ENCODE data around the gene MED23.
"Not testable (repeated sequence)": the region's sequence is repeated elsewhere in the genome, so short reads cannot be mapped to it uniquely, and the experiment has no call there.

The MED23 gene

DNA sequence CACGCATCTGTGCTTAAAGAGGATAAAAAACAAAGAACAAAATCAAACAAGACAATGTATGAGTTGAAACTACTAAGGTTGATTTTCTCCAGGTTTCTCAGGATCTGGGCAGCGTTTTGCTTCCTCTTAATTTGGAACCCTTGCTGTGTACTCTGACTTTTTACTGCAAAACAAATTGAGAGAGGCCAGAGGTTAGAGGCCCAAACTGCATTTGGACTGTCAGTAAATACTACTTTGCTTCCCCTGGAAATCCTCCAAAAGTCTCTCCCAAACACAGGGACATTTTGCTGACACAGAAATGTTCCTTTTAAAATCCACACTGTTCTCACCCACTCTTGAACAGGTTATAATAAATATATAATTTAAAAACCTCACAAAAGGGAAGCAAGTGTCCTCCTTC is 53.9 kb downstream of the MED23 start:
- FAIRE-seq, result no peak
- DNase-seq (ENCODE audit: insufficient read length, low spot score), result no peak
- TF ChIP-seq POLR2A (IDR thresholded peaks at IDR 0.05; ENCODE audit: low read depth, low read length), result no peak

- no peak for FAIRE-seq
- no peak for TF ChIP-seq POLR2A (IDR thresholded peaks at IDR 0.05; ENCODE audit: low read depth, low read length)
Observed at GRCh38 chr6:131572686-131573415, 55.2 kb downstream of the MED23 start, which contains the start of gene ARG1. ARG1 (plus strand) TSS chr6:131573226; CDS start chr6:131573283, 57 bp downstream.

GRCh38 chr6:131568726-131569125 is 59.3 kb downstream of the MED23 start:
- TF ChIP-seq POLR2A (IDR thresholded peaks at IDR 0.05; ENCODE audit: low read depth, low read length), result no peak
- DNase-seq (ENCODE audit: insufficient read length, low spot score) (no peak), FAIRE-seq (no peak)

More at GRCh38 chr6:131572686-131573415, 55.2 kb downstream of the MED23 start, which contains the start of gene ARG1:
- no peak for DNase-seq (ENCODE audit: insufficient read length, low spot score)

DNA sequence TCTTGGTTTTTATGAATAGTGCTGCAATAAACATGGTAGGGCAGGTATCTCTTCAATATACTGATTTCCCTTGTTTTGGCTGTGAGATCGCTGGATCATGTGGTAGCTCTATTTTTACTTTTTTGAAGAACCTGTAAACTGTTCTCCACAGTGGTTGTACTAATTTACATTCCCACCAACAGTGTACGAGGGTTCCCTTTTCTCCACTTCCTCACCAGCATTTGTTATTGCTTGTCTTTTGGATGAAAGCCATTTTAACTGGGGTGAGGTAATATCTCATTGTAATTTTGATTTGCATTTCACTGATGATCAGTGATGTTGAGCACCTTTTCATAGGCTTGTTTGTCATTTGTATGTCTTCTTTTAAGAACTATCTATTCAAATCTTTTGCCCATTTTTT is 63.0 kb downstream of the MED23 start:
- DNase-seq (ENCODE audit: insufficient read length, low spot score) (no peak), FAIRE-seq (no peak)
- no peak for TF ChIP-seq POLR2A (IDR thresholded peaks at IDR 0.05; ENCODE audit: low read depth, low read length)

DNA sequence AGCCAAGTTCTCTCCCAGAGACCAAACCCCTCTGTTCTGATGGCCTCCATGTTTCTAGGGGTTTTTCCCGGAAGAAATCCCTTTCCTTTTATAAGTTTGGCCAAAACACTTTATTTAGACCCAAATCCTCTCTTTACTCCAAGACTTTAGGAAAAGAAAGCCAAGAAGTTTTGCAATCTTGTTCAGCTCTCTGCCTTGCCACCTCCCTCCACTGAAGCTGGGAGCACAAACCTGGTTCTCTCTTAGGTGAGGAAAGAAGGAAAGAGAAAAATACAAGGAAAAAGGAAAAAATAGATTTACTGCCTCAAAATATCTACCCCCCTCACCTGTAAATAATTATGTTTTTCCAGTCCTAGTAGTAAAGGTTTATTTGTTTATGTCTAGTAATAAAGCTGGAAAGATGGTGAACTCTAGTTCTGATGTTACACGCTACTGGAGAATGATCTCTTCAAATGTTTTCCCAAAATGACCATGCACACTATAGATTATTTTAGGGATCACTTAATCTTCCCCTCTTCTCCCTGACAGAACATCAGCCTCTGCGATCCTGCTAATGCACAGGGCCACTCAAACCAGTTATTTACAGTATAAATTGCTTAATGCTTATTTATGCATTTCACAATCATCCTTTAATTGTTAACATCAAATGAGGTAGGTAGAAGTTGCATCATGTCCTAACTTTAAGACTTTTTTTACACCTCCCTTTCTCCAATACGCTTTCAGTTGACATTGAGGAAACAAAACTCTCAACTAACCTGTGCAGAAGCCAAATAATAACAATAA is 65.9 kb downstream of the MED23 start:
- no peak for TF ChIP-seq POLR2A (IDR thresholded peaks at IDR 0.05; ENCODE audit: low read depth, low read length)
- FAIRE-seq, result no peak
- no peak for DNase-seq (ENCODE audit: insufficient read length, low spot score)

GRCh38 chr6:131558922-131559321 is 69.1 kb downstream of the MED23 start:
- DNase-seq (ENCODE audit: insufficient read length, low spot score), result no peak
- no peak for TF ChIP-seq POLR2A (IDR thresholded peaks at IDR 0.05; ENCODE audit: low read depth, low read length)
- FAIRE-seq, result no peak

GRCh38 chr6:131555992-131556391 is 72.0 kb downstream of the MED23 start:
- TF ChIP-seq POLR2A (IDR thresholded peaks at IDR 0.05; ENCODE audit: low read depth, low read length), result no peak
- no peak for DNase-seq (ENCODE audit: insufficient read length, low spot score)
- no peak for FAIRE-seq

GRCh38 chr6:131552572-131552971 is 75.5 kb downstream of the MED23 start:
- FAIRE-seq, result no peak
- no peak for TF ChIP-seq POLR2A (IDR thresholded peaks at IDR 0.05; ENCODE audit: low read depth, low read length)
- no peak for DNase-seq (ENCODE audit: insufficient read length, low spot score)

- DNase-seq (ENCODE audit: insufficient read length, low spot score), result no peak
- no peak for FAIRE-seq
Observed at GRCh38 chr6:131551902-131552301, 76.1 kb downstream of the MED23 start.

GRCh38 chr6:131549811-131550210 is 78.2 kb downstream of the MED23 start:
- TF ChIP-seq POLR2A (IDR thresholded peaks at IDR 0.05; ENCODE audit: low read depth, low read length), result no peak
- no peak for FAIRE-seq
- no peak for DNase-seq (ENCODE audit: insufficient read length, low spot score)

More at GRCh38 chr6:131551902-131552301, 76.1 kb downstream of the MED23 start:
- no peak for TF ChIP-seq POLR2A (IDR thresholded peaks at IDR 0.05; ENCODE audit: low read depth, low read length)

DNA sequence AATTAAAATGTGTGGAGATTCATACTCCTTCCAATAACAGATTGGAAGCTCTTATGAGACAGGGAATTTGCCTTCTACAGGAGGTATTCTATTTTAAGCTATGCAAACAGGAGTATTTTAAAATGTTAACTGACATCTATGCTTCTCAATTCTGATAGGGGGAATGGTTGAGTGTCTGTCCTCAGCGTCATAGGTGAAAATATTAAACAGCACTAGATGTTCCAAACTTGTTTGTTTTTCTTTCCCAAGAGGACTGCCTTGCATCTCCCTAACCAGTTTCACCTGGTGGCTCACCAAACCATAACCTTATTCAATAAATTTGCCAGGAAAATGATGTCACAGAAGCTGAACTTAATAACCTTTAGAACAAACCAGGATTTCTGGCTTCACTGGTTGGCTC is 79.6 kb downstream of the MED23 start:
- DNase-seq (ENCODE audit: insufficient read length, low spot score) (no peak), FAIRE-seq (no peak)
- no peak for TF ChIP-seq POLR2A (IDR thresholded peaks at IDR 0.05; ENCODE audit: low read depth, low read length)

- no peak for TF ChIP-seq POLR2A (IDR thresholded peaks at IDR 0.05; ENCODE audit: low read depth, low read length)
- FAIRE-seq (no peak), DNase-seq (ENCODE audit: insufficient read length, low spot score) (no peak)
Observed at GRCh38 chr6:131547488-131547887, 80.6 kb downstream of the MED23 start.

GRCh38 chr6:131545317-131545716 is 82.7 kb downstream of the MED23 start:
- no peak for DNase-seq (ENCODE audit: insufficient read length, low spot score)
- no peak for FAIRE-seq
- TF ChIP-seq POLR2A (IDR thresholded peaks at IDR 0.05; ENCODE audit: low read depth, low read length), result no peak

- FAIRE-seq, result not testable (repeated sequence)
Observed at GRCh38 chr6:131538615-131539014, 89.4 kb downstream of the MED23 start.

DNA sequence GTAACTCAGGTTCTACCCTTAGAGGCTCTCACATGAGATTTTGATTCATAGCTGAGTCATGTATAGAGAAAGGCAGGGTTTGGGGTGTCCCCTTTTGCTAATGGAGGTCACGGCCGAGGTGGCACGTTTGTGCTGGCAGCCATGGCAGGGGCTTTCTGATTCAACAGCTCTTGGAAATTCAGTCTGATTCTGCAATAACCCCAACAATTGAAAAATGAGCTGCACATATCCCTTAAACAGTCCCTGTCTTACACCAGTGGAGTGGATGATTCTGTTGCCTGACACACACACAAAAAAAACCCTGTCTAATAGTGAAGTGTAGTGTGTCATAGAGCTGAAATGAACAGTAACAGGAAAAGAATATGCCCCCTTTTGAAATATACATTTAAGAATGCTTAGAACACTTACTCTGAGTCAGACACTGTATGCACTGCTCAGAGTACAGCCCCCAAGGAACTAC is 95.4 kb downstream of the MED23 start:
- no peak for TF ChIP-seq POLR2A (IDR thresholded peaks at IDR 0.05; ENCODE audit: low read depth, low read length)
- DNase-seq (ENCODE audit: insufficient read length, low spot score) (peak; percentile 2), FAIRE-seq (no peak)

More at GRCh38 chr6:131538615-131539014, 89.4 kb downstream of the MED23 start:
- DNase-seq (ENCODE audit: insufficient read length, low spot score), result not testable (repeated sequence)

DNA sequence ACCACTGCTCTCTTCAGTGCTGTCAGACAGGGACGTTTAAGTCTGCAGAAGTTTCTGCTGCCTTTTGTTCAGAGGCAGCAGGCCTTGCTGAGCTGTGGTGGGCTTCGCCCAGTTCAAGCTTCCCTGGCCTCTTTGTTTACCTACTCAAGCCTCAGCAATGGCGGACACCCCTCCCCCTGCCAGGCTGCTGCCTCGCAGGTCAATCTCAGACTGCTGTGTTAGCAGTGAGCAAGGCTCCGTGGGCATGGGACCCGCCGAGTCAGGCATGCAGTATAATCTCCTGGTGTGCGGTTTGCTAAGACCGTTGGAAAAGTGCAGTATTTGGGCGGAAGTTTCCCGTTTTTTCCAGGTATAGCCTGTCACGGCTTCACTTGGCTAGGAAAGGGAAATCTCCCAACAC is 96.4 kb downstream of the MED23 start:
- not testable (repeated sequence) for DNase-seq (ENCODE audit: insufficient read length, low spot score); FAIRE-seq

- DNase-seq (ENCODE audit: insufficient read length, low spot score); FAIRE-seq: not testable (repeated sequence)
Observed at GRCh38 chr6:131530936-131531335, 97.1 kb downstream of the MED23 start.
